Measurements from ENCODE around the gene RAC3. TPM values are rescaled to one million over a fixed set of nuclear protein-coding genes. Genes with fewer than 3 reads are reported as not detected.

Gene RAC3
- total and polyA plus RNA-seq, 4 donors, result 51.7 to 214 (median 135) TPM

GRCh38 chr17:82055965-82056728, 24.7 kb downstream of the RAC3 start:
- peaks cover 83% of the 10 kb centered on the region for H3K36me3 ChIP-seq (ENCODE audit: control insufficient read depth, insufficient read depth, low read length)
- H3K27me3 ChIP-seq (ENCODE audit: control insufficient read depth, insufficient read depth, low read length), result no peaks in the 10 kb centered on the region
- no peaks in the 10 kb centered on the region for H3K9me3 ChIP-seq (ENCODE audit: control insufficient read depth, insufficient read depth, low read length)
- H3K4me3 ChIP-seq (ENCODE audit: low read depth, low read length), result no peak overlapping the region
- no peak for DNase-seq (ENCODE audit: low read depth in 4 of 6, low spot score in 6 of 6)
- 92% methylated on average over 27 of the region's 28 CpGs for WGBS (ENCODE audit: insufficient coverage)
- no peak overlapping the region for H3K27ac ChIP-seq (ENCODE audit: low read depth, low read length)
- H3K4me1 ChIP-seq (ENCODE audit: control insufficient read depth, insufficient read depth, low read length), result peaks cover 26% of the 10 kb centered on the region

GRCh38 chr17:82056729-82057621, 25.5 kb downstream of the RAC3 start:
- Histone ChIP-seq H3K4me1 (ENCODE audit: control insufficient read depth, insufficient read depth, low read length) (peaks cover 26% of the 10 kb centered on the region), H3K27ac (ENCODE audit: low read depth, low read length) (no peak overlapping the region), H3K27me3 (ENCODE audit: control insufficient read depth, insufficient read depth, low read length) (no peaks in the 10 kb centered on the region), H3K36me3 (ENCODE audit: control insufficient read depth, insufficient read depth, low read length) (peaks cover 91% of the 10 kb centered on the region), H3K4me3 (ENCODE audit: low read depth, low read length) (no peak overlapping the region), H3K9me3 (ENCODE audit: control insufficient read depth, insufficient read depth, low read length) (no peaks in the 10 kb centered on the region)
- 91% methylated on average over 28 of the region's 29 CpGs for WGBS (ENCODE audit: insufficient coverage)
- no peak for DNase-seq (ENCODE audit: low read depth in 4 of 6, low spot score in 6 of 6)

GRCh38 chr17:82058230-82058854, 26.9 kb downstream of the RAC3 start:
- Histone ChIP-seq H3K4me3 (ENCODE audit: low read depth, low read length) (no peak overlapping the region), H3K36me3 (ENCODE audit: control insufficient read depth, insufficient read depth, low read length) (peaks cover 100% of the 10 kb centered on the region), H3K4me1 (ENCODE audit: control insufficient read depth, insufficient read depth, low read length) (peaks cover 14% of the 10 kb centered on the region), H3K27ac (ENCODE audit: low read depth, low read length) (no peak overlapping the region), H3K27me3 (ENCODE audit: control insufficient read depth, insufficient read depth, low read length) (no peaks in the 10 kb centered on the region), H3K9me3 (ENCODE audit: control insufficient read depth, insufficient read depth, low read length) (no peaks in the 10 kb centered on the region)
- WGBS (ENCODE audit: insufficient coverage), result 79% methylated on average over 17 of the region's 17 CpGs
- no peak for DNase-seq (ENCODE audit: low read depth in 4 of 6, low spot score in 6 of 6)

GRCh38 chr17:82058855-82059249, 27.4 kb downstream of the RAC3 start:
- H3K9me3 ChIP-seq (ENCODE audit: control insufficient read depth, insufficient read depth, low read length), result no peaks in the 10 kb centered on the region
- whole genome bisulfite sequencing (ENCODE audit: insufficient coverage), result 79% methylated on average over 10 of the region's 10 CpGs
- H3K4me1 ChIP-seq (ENCODE audit: control insufficient read depth, insufficient read depth, low read length), result peaks cover 12% of the 10 kb centered on the region
- H3K36me3 ChIP-seq (ENCODE audit: control insufficient read depth, insufficient read depth, low read length), result peaks cover 100% of the 10 kb centered on the region
- H3K27ac ChIP-seq (ENCODE audit: low read depth, low read length), result no peak overlapping the region
- no peaks in the 10 kb centered on the region for H3K27me3 ChIP-seq (ENCODE audit: control insufficient read depth, insufficient read depth, low read length)
- DNase-seq (ENCODE audit: low read depth in 4 of 6, low spot score in 6 of 6), result no peak
- H3K4me3 ChIP-seq (ENCODE audit: low read depth, low read length), result no peak overlapping the region

- H3K27me3 ChIP-seq (ENCODE audit: control insufficient read depth, insufficient read depth, low read length), result no peaks in the 10 kb centered on the region
- H3K4me3 ChIP-seq (ENCODE audit: low read depth, low read length), result no peak overlapping the region
- peaks cover 14% of the 10 kb centered on the region for H3K4me1 ChIP-seq (ENCODE audit: control insufficient read depth, insufficient read depth, low read length)
- WGBS (ENCODE audit: insufficient coverage), result 86% methylated on average over 17 of the region's 19 CpGs
- no peaks in the 10 kb centered on the region for H3K9me3 ChIP-seq (ENCODE audit: control insufficient read depth, insufficient read depth, low read length)
- no peak overlapping the region for H3K27ac ChIP-seq (ENCODE audit: low read depth, low read length)
- no peak for DNase-seq (ENCODE audit: low read depth in 4 of 6, low spot score in 6 of 6)
- H3K36me3 ChIP-seq (ENCODE audit: control insufficient read depth, insufficient read depth, low read length), result peaks cover 100% of the 10 kb centered on the region
Measured at GRCh38 chr17:82059272-82060000, 28.0 kb downstream of the RAC3 start.

- Histone ChIP-seq H3K36me3 (ENCODE audit: control insufficient read depth, insufficient read depth, low read length) (peaks cover 99% of the 10 kb centered on the region), H3K4me3 (ENCODE audit: low read depth, low read length) (no peak overlapping the region), H3K9me3 (ENCODE audit: control insufficient read depth, insufficient read depth, low read length) (no peaks in the 10 kb centered on the region), H3K4me1 (ENCODE audit: control insufficient read depth, insufficient read depth, low read length) (peaks cover 19% of the 10 kb centered on the region), H3K27ac (ENCODE audit: low read depth, low read length) (no peak overlapping the region), H3K27me3 (ENCODE audit: control insufficient read depth, insufficient read depth, low read length) (no peaks in the 10 kb centered on the region)
- DNase-seq (ENCODE audit: low read depth in 4 of 6, low spot score in 6 of 6), result no peak
- 84% methylated on average over 16 of the region's 16 CpGs for WGBS (ENCODE audit: insufficient coverage)
Measured at GRCh38 chr17:82060001-82060380, 28.5 kb downstream of the RAC3 start.

GRCh38 chr17:82060614-82061013, 29.1 kb downstream of the RAC3 start:
- no peak for DNase-seq (ENCODE audit: low read depth in 4 of 6, low spot score in 6 of 6)

GRCh38 chr17:82061047-82061925, 29.8 kb downstream of the RAC3 start:
- 94% methylated on average over 34 of the region's 34 CpGs for WGBS (ENCODE audit: insufficient coverage)
- H3K4me1 ChIP-seq (ENCODE audit: control insufficient read depth, insufficient read depth, low read length), result peaks cover 24% of the 10 kb centered on the region
- no peaks in the 10 kb centered on the region for H3K9me3 ChIP-seq (ENCODE audit: control insufficient read depth, insufficient read depth, low read length)
- H3K27ac ChIP-seq (ENCODE audit: low read depth, low read length), result no peak overlapping the region
- no peak for DNase-seq (ENCODE audit: low read depth in 4 of 6, low spot score in 6 of 6)
- peaks cover 89% of the 10 kb centered on the region for H3K36me3 ChIP-seq (ENCODE audit: control insufficient read depth, insufficient read depth, low read length)
- no peak overlapping the region for H3K4me3 ChIP-seq (ENCODE audit: low read depth, low read length)
- H3K27me3 ChIP-seq (ENCODE audit: control insufficient read depth, insufficient read depth, low read length), result no peaks in the 10 kb centered on the region

More at GRCh38 chr17:82060614-82061013, 29.1 kb downstream of the RAC3 start:
- Histone ChIP-seq H3K27me3 (ENCODE audit: control insufficient read depth, insufficient read depth, low read length) (no peaks in the 10 kb centered on the region), H3K27ac (ENCODE audit: low read depth, low read length) (no peak overlapping the region), H3K36me3 (ENCODE audit: control insufficient read depth, insufficient read depth, low read length) (peaks cover 96% of the 10 kb centered on the region), H3K9me3 (ENCODE audit: control insufficient read depth, insufficient read depth, low read length) (no peaks in the 10 kb centered on the region), H3K4me3 (ENCODE audit: low read depth, low read length) (no peak overlapping the region), H3K4me1 (ENCODE audit: control insufficient read depth, insufficient read depth, low read length) (peaks cover 18% of the 10 kb centered on the region)
- WGBS (ENCODE audit: insufficient coverage), result 94% methylated on average over 14 of the region's 14 CpGs

Measured in spinal cord (tissue), 10 donors.